NCI-H2227 (cell line): ENCODE measurements around the gene LRRC10.

ENCODE experiments used
- DNase-seq: peaks from one replicate; lab custom pipeline; 2025; ENCODE audit not compliant: unreplicated experiment; lab: John Stamatoyannopoulos, UW

Gene LRRC10

DNA sequence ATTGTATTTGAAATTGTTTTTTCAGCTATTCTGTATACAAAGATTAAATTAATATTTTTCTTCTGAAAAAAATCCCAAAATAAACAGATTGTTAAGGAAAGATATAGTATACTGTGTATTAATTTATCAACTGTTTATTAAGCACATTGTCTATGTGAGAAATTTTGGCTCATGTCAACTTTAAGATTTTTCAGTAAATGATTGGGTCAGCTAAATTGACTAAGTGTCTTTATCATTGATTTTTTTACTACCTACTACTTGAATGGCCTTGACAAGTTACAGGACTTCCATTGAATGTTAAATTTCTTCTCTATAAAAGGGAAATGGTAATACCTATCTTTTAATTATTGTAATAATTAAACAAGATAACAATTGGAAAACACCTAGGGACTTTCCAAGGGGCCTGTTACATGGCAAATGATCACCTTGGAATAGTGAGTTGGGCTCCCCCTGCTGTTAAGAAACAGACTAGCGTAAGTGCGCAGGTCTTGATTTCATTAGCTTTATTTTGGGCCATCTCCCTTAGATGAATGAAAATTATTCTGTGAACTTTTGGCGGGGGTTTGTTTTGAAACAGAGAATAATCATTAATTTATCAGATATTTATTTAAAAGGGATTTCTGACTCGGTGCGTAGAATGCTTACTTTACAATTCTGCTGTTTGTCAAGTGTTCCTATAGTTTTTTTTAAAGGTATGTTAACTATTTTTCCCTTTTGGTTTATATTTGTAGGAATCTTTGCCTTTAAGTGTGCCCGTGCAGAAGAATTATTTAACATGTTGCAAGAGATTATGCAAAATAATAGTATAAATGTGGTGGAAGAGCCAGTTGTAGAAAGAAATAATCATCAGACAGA is 39.9 kb downstream of the LRRC10 start:
- DNase-seq = peak; percentile 72

DNA sequence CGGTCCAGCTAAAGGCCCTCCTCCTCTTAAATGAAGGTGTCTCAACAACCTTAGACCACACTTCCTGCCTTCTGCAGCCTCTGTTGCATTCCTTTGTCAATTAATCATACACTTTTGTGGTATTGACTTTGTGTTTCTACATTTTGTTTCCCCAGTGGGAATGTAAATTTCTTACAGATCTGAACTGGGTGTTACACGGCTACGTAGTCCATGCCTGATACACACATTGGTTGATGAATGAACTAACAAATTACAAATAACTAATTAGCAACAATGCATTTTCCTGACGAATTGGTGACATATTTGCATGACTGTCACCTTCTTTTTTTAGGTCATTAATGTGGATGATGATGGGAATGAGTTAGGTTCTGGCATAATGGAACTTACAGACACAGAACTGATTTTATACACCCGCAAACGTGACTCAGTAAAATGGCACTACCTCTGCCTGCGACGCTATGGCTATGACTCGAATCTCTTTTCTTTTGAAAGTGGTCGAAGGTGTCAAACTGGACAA is 40.6 kb downstream of the LRRC10 start:
- DNase-seq = no peak

DNA sequence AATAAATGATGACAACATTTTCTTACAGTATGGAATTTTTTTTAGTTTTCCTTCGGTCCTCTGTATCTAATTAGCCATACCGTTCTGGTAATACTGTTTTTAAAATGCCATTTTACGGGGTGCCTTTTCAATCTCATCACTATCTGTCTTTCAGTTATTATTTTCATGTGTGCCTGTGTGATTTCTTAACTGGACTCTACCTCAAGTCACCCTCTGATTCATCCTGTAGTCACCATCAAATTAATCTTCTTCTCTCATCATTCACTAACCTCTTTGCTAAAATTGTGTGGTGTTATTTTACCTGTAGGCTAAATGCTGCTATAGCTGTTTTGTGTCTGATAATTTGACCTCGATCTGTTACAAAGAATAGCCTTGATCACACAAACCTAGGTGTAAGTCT is 41.5 kb downstream of the LRRC10 start:
- no peak for DNase-seq

DNA sequence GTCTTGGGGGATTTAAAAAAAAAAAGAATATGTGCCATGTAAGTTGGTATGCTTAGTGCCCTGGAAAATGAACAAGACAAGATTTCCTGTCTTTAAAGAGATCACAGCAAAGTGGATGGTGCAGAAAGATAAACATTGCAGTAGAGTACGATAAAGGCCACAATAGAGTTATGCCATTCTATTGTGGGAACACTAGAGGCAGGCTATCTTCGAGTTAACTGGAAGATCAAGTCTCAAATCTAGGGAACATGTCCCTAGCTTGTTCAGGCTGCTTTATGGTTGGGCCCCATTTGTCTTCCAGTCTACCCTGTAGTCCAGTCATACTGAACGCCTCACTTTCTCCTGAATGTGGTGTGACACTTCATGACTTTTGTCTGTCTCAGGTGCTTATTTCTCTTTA is 44.1 kb downstream of the LRRC10 start:
- DNase-seq = no peak

DNA sequence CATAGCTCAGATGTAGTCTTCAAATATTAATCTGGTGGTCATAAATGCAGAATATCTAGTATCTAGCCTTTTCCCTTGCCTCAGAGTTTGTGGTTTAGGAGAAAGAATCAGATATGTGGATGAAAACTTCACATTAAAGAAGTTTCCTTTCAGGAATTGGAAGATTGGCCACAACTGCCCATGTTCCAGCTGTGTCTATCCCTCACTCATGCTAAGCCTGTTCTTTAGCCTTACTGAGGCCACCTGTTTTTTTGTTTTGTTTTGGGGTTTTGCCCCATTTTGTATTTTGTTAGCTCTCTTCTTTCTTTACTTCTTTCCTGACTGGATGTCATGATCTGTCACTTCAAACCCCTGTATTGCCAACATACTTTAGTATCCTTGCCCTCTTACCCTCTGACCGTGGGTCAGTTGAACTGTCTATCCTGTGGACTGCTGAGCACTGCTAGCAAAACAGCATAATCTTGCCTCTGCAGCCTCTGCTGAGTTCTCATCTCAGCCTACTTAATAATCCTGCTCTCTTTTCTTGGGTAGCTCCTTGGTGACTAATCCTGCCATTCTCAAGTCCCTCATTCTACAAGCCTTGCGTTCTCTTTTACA is 47.4 kb downstream of the LRRC10 start:
- no peak for DNase-seq
